Right atrium auricular region (tissue), 2 donors: ENCODE measurements around the gene MPO. TPM values are rescaled to one million over a fixed set of nuclear protein-coding genes. Genes with fewer than 3 reads are reported as not detected.

Experiments used
- DNase-seq: peaks from one replicate; pipeline ENCODE4 v3.0.0-alpha.2; 2019; ENCODE audit warnings: low spot score
- H3K27ac ChIP-seq, 2 donors: fragments of 200-600 bp; sonication (generic); 1 replicate in 1 of 2; 2 replicates in 1 of 2; pipeline ENCODE4 v1.5.1; 2016 to 2019
- H3K27me3 ChIP-seq, 2 donors: fragments of 200-600 bp; sonication (generic); one replicate each; pipeline versions ENCODE4 v1.5.1 to v1.6.0; 2017 to 2019
- H3K36me3 ChIP-seq: fragments of 200-600 bp; sonication (generic); one replicate; pipeline ENCODE4 v1.5.1; 2016
- H3K4me1 ChIP-seq, 2 donors: fragments of 200-600 bp; sonication (generic); one replicate each; pipeline versions ENCODE4 v1.5.1 to v1.6.0; 2017 to 2019
- H3K4me3 ChIP-seq, 2 donors: fragments of 200-600 bp; sonication (generic); 1 replicate in 1 of 2; 2 replicates in 1 of 2; pipeline ENCODE4 v1.5.1; 2017 to 2019; ENCODE audit warnings: mild to moderate bottlenecking in 1 of 2, moderate library complexity in 1 of 2
- H3K9me3 ChIP-seq, 2 donors: fragments of 200-600 bp; sonication (generic); one replicate each; pipeline ENCODE4 v1.5.1; 2019
- CTCF ChIP-seq, 2 donors: fragments of 200-600 bp; sonication (generic); IDR thresholded peaks; one replicate each; pipeline ENCODE4 v1.5.1; 2019; ENCODE audit warnings: antibody characterized with exemption in 2 of 2
- total RNA-seq, 2 donors: library from RNA; depleted of rRNA; stranded (reverse); fragments of >200 nt; gene quantifications; one replicate each; pipeline ENCODE4 v1.1.0, GENCODE V29; 2016

The MPO gene
- total RNA-seq, 2 donors from 2014 or later, result 0.12 to 0.30 TPM

- Histone ChIP-seq H3K36me3 (no peaks in the 10 kb centered on the region), H3K27me3 (no peaks in the 10 kb centered on the region), H3K9me3 (peaks cover 0 to 4% of the 10 kb centered on the region in 2 donors), H3K27ac (no peak overlapping the region), H3K4me3 (no peak overlapping the region), H3K4me1 (no peaks in the 10 kb centered on the region)
- no peak for TF ChIP-seq CTCF (IDR thresholded peaks at IDR 0.05)
- no peak for DNase-seq
These were observed 19.6 kb upstream of the MPO start for GRCh38 chr17:58300336-58300735.

GRCh38 chr17:58294034-58294433, 13.3 kb upstream of the MPO start:
- no peak overlapping the region for H3K27ac ChIP-seq
- no peak overlapping the region for H3K4me3 ChIP-seq
- no peak for TF ChIP-seq CTCF (IDR thresholded peaks at IDR 0.05)
- no peaks in the 10 kb centered on the region for H3K4me1 ChIP-seq
- peaks cover 0 to 6% of the 10 kb centered on the region in 2 donors for H3K9me3 ChIP-seq
- no peaks in the 10 kb centered on the region for H3K27me3 ChIP-seq
- no peak for DNase-seq
- H3K36me3 ChIP-seq, result no peaks in the 10 kb centered on the region

- no peaks in the 10 kb centered on the region for H3K36me3 ChIP-seq
- no peak overlapping the region for H3K27ac ChIP-seq
- DNase-seq, result no peak
- no peaks in the 10 kb centered on the region for H3K4me1 ChIP-seq
- H3K4me3 ChIP-seq, result no peak overlapping the region
- TF ChIP-seq CTCF (IDR thresholded peaks at IDR 0.05), result no peak
- no peaks in the 10 kb centered on the region for H3K27me3 ChIP-seq
- H3K9me3 ChIP-seq, result peaks cover 0 to 3% of the 10 kb centered on the region in 2 donors
These were observed 10.5 kb upstream of the MPO start for GRCh38 chr17:58291246-58291645.

GRCh38 chr17:58289869-58290268, 9.1 kb upstream of the MPO start:
- no peak for TF ChIP-seq CTCF (IDR thresholded peaks at IDR 0.05)
- Histone ChIP-seq H3K9me3 (peaks cover 0 to 3% of the 10 kb centered on the region in 2 donors), H3K27me3 (no peaks in the 10 kb centered on the region), H3K27ac (no peak overlapping the region), H3K4me1 (no peaks in the 10 kb centered on the region), H3K4me3 (no peak overlapping the region), H3K36me3 (no peaks in the 10 kb centered on the region)
- DNase-seq, result no peak

GRCh38 chr17:58285422-58285810, 4.7 kb upstream of the MPO start:
- no peak overlapping the region for H3K27ac ChIP-seq
- DNase-seq, result no peak
- no peaks in the 10 kb centered on the region for H3K9me3 ChIP-seq
- no peaks in the 10 kb centered on the region for H3K27me3 ChIP-seq
- no peaks in the 10 kb centered on the region for H3K36me3 ChIP-seq
- H3K4me3 ChIP-seq, result no peak overlapping the region
- no peak for TF ChIP-seq CTCF (IDR thresholded peaks at IDR 0.05)
- no peaks in the 10 kb centered on the region for H3K4me1 ChIP-seq

- H3K9me3 ChIP-seq, result no peaks in the 10 kb centered on the region
- no peak overlapping the region for H3K4me3 ChIP-seq
- DNase-seq, result peak; percentile 21
- no peak overlapping the region for H3K27ac ChIP-seq
- H3K27me3 ChIP-seq, result no peaks in the 10 kb centered on the region
- TF ChIP-seq CTCF (IDR thresholded peaks at IDR 0.05), result no peak
- no peaks in the 10 kb centered on the region for H3K4me1 ChIP-seq
- H3K36me3 ChIP-seq, result no peaks in the 10 kb centered on the region
These were observed 4.1 kb upstream of the MPO start for GRCh38 chr17:58284613-58285421.
